Embryonic facial prominence (tissue), 1 donor: ENCODE results near the gene HSD17B8.
A peak's percentile ranks its signal among the peaks of the same experiment; 100 is the strongest.

Experiments
- DNase-seq: peaks from one replicate; pipeline ENCODE4 v3.0.0-alpha.2; 2016; ENCODE audit errors: extremely low spot score

Gene HSD17B8

GRCh38 chr6:33241968-33242367 is 37.5 kb downstream of the HSD17B8 start:
- no peak for DNase-seq

DNA sequence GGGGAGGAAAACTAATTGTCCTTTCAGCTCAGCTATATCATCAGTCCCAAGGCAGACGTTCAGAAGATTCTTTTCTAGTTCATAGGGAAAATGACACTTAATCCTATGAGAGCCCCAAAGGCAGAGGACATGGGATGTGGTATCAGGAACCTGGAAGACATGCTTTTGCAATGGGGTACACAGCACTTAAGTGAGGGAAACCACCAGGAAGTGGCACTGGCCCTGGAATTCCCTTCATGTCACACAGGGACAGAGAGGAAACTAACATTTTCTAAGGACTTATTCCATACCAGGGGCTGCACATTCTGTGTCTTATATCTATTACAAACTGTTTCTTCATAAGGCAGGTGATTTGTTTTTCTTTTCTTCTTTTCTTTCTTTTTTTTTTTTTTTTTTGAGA is 39.0 kb downstream of the HSD17B8 start:
- no peak for DNase-seq

- DNase-seq, result peak; percentile 74
Observed at GRCh38 chr6:33247977-33248642, 43.7 kb downstream of the HSD17B8 start.

DNA sequence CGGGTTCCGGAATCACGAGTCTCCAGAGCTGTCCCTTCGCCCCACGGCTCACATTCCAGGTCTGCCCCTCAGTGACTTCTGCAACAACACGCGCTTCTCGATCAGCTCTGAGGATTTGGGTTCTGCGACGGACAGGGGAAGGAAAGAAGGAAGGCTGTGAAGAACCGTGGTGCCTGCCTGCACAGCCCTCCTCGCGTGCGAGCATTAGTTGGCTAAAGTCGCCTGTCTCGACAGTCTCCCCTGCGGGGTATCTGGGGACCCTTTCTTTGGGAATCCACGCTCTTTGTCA is 44.1 kb downstream of the HSD17B8 start:
- DNase-seq, result no peak

GRCh38 chr6:33248932-33249731 is 44.7 kb downstream of the HSD17B8 start:
- DNase-seq, result peak; percentile 100

- DNase-seq, result no peak
Observed at GRCh38 chr6:33249732-33250630, 45.5 kb downstream of the HSD17B8 start.

DNA sequence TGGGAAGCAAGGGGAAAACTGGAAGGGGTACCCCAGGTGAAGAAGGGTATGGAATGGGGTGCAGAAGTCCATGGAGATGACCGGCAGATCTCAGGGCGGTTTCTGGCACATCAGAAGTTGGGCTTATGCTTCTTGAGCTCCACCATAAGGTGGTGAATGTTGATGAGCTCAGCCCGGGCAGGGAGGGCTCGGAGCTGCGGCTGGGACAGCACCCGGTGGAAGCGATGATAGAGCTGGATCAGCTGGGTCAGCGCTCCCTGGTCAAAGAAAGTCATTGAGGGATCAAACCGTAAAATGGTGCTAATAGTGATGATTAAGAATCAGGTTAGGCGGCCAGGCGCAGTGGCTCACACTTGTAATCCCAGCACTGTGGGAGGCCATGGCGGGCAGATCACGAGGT is 46.3 kb downstream of the HSD17B8 start:
- no peak for DNase-seq

- no peak for DNase-seq
Observed at GRCh38 chr6:33251395-33252012, 47.0 kb downstream of the HSD17B8 start.

DNA sequence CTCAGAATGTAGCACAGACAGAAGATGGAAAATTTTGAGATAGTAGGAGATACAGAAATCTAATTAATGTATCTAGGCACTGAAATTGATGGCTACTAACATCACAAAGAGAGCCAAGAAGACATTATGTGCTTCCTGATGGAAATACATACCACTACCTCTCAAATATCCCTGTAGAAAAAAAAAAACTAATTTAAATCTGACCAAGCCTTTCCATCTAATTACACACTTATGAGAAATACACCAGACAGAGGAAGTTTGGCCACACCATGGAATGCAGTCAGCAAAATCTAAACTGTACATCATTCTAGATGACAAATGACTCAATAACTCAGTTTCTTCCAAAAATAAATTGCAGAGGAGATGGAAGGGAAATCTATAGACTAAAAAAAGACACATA is 48.3 kb downstream of the HSD17B8 start:
- no peak for DNase-seq

DNA sequence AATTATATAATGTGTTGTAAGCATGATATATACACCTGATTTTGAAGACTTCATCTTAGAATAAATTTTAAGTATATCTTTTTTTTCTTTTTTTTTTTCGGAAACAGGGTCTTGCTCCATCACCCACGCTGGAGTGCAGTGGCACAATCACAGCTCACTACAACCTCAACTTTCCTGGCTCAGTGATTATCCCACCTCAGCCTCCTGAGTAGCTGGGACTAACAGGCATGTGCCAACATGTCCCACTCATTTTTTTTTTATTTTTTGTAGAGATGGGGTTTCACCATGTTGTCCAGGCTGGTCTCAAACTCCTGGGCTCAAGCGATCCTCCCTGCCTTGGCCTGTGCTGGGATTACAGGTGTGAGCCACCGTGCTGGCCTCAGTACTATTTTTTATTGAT is 50.1 kb downstream of the HSD17B8 start:
- DNase-seq, result no peak
